HEK293 (cell line): ENCODE measurements around the gene KIF13A.
A peak's percentile ranks its signal among the peaks of the same experiment; 100 is the strongest.

ENCODE experiments used
- BCL11A ChIP-seq: fragments of 450-650 bp; formaldehyde crosslinking; IDR thresholded peaks from 2 replicates; pipeline ENCODE4 v1.5.1; 2016; ENCODE audit warnings: low read depth, missing biosample characterization, missing genetic modification characterization
- CTCF ChIP-seq: fragments of 450-650 bp; formaldehyde crosslinking; IDR thresholded peaks from 2 replicates; pipeline ENCODE4 v1.5.1; 2016; ENCODE audit warnings: missing biosample characterization, missing genetic modification characterization
- FEZF1 ChIP-seq: fragments of 450-650 bp; formaldehyde crosslinking; IDR thresholded peaks from 2 replicates; pipeline ENCODE4 v1.5.1; 2016; ENCODE audit warnings: missing biosample characterization, missing genetic modification characterization
- KLF16 ChIP-seq: fragments of 450-650 bp; formaldehyde crosslinking; IDR thresholded peaks from 2 replicates; pipeline ENCODE4 v1.5.1; 2017; ENCODE audit warnings: missing biosample characterization, missing genetic modification characterization
- PRDM4 ChIP-seq: fragments of 450-650 bp; formaldehyde crosslinking; IDR thresholded peaks from 2 replicates; pipeline ENCODE4 v1.5.1; 2017; ENCODE audit warnings: missing biosample characterization, missing genetic modification characterization
- REST ChIP-seq: fragments of 450-650 bp; formaldehyde crosslinking; IDR thresholded peaks from 2 replicates; pipeline ENCODE4 v1.5.1; 2016; ENCODE audit warnings: missing biosample characterization, missing genetic modification characterization
- ZNF133 ChIP-seq: fragments of 450-650 bp; formaldehyde crosslinking; IDR thresholded peaks from 2 replicates; pipeline ENCODE4 v1.5.1; 2016; ENCODE audit warnings: missing biosample characterization, missing genetic modification characterization
- ZNF19 ChIP-seq: fragments of 450-650 bp; formaldehyde crosslinking; IDR thresholded peaks from 2 replicates; pipeline ENCODE4; 2016; ENCODE audit warnings: missing biosample characterization, missing genetic modification characterization, low read depth
- ZNF449 ChIP-seq: fragments of 450-650 bp; formaldehyde crosslinking; IDR thresholded peaks from 2 replicates; pipeline ENCODE4 v1.5.1; 2017; ENCODE audit warnings: missing biosample characterization, mild to moderate bottlenecking, missing genetic modification characterization, moderate library complexity
- ZNF76 ChIP-seq: fragments of 450-650 bp; formaldehyde crosslinking; IDR thresholded peaks from 2 replicates; pipeline ENCODE4; 2016; ENCODE audit warnings: low read depth, missing biosample characterization, missing genetic modification characterization, borderline replicate concordance

GRCh38 chr6:17965397-17965796, 22.0 kb downstream of the KIF13A start:
- TF ChIP-seq ZNF19 (tag by site-specific recombination) (no peak), CTCF (tag by site-specific recombination) (no peak), KLF16 (tag by site-specific recombination) (no peak), REST (no peak), BCL11A (tag by site-specific recombination) (no peak), ZNF76 (tag by site-specific recombination) (no peak), PRDM4 (tag by site-specific recombination) (no peak), ZNF449 (tag by site-specific recombination) (no peak), FEZF1 (peak; percentile 24; the same call in 1 of the 2 replicates), ZNF133 (tag by site-specific recombination) (no peak)
